GM19328 (cell line): ENCODE results near the gene HCCS.
"Not testable (repeated sequence)": the region's sequence is repeated elsewhere in the genome, so short reads cannot be mapped to it uniquely, and the experiment has no call there.

Experiments used
- ATAC-seq: cut with Tn5 transposase; IDR thresholded peaks from one replicate; pipeline ENCODE4 v1.9.1; 2021; ENCODE audit warnings: mild to moderate bottlenecking, moderate library complexity; ENCODE audit not compliant: unreplicated experiment

Gene HCCS

DNA sequence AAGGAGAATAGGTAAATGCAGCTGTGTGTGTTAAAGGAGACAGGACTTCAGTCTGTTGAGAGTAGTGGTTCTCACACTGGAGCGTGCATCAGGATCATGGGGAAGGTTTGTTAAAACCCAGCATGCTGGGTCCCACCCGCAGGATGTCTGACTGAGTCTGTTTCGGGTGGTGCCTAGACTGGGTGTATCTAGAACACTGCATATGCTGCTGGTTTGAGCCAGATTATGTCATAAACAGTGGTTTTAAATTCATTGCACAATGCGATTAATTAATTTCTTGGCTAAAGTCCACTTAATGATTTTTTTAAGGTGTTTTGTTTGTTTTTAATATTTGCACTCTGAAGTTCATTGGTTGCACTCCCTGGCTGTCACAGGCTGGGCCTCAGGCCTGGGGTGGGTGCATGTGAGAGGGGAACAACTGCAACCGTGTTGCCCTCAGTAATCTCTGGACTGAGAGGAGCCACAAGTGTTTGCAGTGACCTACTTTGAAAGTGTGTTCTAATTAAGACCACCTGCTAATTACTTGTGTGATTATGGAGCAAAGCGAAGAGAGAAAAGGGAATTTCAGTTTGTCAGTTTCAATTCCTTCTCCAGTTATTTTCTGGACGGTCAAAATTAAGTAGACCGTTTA is 8.3 kb downstream of the HCCS start:
- ATAC-seq: no peak

DNA sequence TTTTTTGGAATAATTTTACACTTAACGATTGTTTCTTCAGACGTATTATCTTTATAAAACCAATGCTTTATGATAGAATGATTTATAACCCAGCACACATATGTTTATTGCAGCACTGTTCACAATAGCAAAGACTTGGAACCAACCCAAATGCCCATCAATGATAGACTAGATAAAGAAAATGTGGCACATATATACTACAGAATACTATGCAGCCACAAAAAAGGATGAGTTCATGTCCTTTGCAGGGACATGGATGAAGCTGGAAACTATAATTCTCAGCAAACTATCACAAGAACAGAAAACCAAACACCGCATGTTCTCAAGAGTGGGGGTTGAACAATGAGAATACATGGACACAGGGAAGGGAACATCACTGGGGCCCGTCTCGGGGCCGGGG is 12.0 kb downstream of the HCCS start:
- ATAC-seq: not testable (repeated sequence)

DNA sequence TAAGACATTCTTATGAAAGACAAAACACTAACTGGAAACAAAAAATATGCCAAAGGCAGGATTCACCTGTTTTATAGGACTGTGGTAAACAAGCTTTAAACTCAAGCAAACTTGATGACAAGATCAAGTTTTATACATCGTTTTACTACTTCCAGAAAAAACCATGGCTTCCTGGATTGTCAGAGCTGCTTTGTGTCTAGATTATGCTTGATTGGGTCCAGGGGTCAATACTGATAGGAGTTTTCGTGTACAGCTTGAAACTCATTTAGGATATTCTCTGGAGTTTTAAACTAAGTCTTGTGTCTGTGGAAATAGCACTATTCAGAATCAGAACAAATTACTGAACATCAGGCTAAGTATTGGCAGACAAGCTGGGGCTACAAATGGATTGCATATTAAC is 13.0 kb downstream of the HCCS start:
- ATAC-seq: no peak

DNA sequence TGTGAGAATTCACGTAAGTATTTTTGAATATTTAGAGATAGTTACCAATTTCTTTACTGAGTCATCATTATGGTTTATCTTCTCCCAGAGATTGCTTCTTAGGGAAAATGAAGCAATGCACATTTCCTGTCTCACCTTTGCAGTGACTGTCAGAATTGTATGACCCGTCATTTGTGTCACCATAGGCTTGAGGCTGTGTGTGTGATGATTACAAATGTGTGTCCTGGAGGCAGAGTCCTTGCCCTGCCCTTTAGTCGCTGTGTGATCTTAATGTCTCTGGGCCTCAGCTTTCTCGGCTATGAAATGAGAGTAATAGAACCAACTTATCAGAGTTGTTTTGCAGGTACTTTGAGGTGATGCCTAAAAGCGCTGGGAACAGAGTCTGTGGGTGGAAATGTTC is 13.9 kb downstream of the HCCS start:
- ATAC-seq: no peak

DNA sequence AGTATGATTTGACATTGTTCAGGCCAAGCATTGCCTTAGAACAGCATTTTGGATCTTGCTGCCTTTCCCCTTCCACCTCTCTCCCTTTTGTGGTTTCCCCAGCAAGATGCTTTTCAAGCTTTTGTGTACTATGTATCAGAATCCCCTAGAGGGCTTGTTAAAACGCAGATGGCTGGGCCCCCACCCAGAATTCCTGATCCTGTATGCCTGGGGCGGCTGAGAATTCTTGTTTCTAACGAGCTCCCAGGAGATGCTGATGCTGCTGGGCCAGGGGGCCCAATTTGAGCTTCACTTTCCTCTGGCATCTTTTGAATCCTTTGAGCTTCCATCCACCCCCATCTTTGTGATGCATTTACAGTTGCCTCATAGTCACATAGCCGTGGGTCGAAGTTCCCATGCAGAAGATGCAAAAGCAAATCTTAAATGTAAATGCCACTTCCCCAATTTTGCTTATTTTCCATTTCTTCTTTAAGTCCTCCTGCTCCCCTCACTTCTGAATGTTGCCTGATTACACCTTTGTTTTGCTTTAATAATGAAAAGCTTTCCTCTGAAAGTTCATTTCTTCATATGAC is 18.5 kb downstream of the HCCS start:
- no peak for ATAC-seq

DNA sequence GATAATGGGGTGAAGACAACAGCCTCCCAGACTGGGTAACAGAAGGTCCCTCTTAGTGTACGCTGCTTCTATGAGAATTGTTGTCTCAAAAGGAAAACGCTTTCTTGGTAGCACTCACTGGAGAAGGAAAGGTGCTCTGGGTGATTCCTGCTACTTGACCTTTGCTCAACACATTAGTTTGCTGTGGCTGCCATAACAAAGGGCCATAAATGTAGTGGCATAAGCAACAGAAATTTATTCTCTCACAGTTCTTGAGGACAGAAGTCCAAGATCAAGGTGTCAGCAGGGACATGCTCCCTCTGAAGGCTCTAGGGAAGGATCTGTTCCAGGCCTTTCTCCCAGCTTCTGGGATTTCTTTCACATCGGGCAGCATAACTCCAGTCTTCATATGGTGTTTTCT is 19.0 kb downstream of the HCCS start:
- no peak for ATAC-seq

DNA sequence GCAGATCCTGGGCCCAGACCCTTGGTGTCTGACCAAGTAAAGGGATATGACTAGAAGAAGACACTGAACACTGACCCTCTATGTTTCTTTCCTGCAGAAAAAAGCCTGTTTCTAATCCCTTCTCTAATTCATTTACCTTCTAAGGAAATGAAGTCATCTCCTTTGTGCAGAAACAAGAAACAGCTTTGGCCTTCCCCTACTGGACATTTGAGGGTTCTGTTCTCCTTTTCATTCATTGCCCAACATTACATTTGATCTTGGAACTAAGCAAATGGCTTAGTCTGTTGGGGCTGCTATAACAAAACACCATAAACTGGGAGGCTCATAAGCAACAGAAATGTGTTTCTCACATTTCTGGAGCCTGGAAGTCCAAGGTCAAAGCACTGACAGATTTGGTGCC is 20.0 kb downstream of the HCCS start:
- ATAC-seq: no peak

DNA sequence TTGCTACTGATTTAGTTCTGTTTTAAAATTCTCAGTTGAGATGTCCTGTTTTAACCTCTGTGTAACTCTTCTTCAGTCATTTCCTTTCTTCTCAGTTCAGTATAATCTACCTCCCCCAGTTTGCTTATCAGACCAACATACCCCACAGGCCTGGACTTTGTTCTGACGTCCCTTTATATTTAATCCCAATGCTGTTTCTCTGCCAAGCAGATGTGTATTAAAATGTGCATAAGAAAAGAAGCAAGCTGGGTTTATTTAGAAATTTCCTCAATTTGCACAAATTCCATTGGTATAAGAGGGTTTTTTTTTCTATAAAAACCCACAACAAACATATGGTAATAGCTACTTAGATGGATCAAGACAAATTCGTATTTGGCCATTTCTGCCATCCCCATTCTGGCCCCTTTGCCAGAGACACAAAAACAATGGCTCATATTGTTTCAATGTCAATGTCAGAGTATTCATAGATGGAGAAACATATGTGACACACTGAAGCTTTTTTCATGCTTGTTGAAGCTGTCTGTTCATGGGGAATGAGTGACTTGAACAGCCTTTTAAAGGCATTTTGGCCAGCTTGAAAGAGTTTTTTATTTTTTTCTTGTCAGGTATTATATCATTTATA is 24.5 kb downstream of the HCCS start:
- ATAC-seq: no peak

DNA sequence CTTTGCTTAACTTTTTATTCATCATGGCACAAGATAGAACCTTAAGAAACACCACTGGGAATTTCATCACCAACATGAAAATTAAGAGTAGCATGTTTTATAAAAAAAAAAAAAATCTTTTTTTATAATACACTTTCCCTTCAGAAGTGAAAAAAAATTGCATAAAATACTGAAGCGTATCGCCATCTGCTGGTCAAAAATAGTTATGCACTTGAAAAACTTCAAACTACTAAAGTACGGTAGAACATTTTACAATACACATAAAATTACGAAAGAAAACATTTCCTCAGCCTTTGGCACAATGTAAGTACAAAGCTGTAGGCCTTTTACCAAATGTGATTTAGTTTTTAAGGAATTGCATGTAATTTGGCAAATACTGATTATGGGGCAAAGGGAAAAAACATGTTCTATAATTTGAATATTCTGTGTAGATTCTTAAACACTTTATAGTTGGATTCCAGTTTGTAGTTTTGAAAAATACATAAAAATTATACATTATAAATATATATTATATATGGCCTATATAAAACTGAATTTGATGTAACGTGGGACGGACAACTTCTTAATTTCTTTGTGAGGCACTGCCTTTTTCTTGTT is 26.5 kb downstream of the HCCS start:
- no peak for ATAC-seq

DNA sequence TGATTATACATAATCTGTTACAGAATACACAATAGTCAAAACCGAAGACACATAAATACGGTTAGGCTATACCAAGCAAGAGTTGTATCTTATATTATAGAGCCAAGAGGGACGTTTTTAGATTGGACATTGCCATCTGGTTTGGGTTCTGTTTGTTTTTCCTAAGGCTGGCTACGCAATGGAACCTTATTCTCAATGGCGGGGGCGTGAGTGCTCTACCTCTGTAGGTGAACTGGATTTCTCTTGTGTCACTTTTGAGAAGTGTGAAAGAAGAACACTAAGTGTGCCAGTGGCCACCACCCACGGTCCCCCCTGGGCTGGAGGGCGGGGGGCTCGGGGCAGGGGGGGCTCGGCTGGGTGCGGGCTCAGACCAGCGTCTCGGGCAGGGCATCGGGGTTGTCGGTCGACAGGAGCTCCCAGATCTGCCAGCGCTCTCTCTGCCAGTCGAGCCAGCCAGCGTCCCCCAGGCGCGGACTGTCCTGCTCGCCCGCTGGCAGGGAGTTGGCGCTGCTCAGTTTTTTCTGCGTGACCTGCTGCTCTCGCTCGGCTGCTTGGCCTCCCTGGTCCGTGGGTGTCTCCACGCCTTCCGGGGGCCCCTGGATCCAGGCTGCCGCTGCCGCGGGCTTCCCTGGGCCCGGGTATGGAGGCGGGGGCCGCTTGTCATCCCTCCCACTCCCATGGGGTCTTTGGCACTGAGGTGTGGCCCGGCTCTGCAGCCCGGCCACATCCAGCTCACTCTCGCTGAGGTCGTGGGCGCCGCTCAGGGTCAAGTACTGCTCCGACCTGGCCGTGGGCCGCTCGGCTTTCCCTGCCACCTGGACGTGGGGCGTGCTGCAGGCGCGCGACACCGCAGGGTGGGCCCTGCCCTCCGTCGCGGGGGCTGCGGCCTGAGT is 27.6 kb downstream of the HCCS start:
- ATAC-seq: no peak

DNA sequence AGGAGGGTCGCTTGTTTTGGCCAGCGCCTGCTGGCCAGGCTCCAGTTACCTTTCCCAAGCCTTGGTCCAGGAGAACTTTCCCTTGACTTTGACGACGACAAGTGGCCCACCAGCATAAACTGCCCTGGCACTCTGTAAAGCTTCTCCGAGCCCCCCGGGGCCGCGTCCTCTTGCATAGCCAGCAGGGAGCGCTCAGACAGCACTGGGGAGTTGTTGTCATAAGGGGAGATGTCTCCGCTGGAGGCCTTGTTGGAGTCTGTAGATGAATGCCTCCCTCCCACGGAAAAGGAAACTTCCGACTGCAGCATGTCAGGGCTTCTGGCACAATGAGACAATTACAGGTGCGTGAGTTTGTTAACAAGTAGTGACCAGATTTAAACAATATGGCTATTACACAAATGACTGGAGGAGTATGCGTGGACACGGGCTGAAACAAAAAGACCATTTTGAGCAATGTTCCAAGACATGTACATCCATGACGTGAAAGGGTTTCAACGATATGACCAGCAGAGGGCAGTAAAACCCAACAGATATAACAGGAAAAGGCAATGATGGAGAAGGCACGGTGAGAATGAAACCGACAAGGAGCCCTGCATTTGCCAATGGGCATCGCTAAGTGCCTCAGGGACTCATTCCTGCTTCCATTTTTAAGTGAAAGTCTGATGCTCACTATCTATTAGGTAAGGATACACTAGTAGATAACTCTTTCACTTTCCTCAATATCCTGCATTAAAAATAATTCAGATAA is 33.0 kb downstream of the HCCS start:
- ATAC-seq: no peak

DNA sequence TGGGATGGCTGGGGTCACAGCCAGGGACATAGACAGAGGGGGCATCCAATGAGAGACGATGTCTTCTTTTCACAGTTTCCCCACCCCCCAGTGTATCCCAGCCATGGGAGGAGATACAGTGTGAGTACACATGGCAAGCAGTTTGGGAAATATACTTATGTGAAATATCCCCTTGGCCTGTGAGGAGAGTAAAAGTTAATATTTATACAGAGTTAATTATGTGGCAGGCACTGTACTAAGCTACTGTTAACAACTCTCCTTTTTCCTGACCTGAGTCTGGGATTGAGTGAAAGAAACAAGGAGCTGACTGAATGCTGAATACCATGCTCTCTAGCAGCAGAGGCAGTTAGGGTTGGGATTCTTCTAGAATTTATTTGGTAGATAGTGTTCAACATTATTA is 35.3 kb downstream of the HCCS start:
- ATAC-seq: no peak

DNA sequence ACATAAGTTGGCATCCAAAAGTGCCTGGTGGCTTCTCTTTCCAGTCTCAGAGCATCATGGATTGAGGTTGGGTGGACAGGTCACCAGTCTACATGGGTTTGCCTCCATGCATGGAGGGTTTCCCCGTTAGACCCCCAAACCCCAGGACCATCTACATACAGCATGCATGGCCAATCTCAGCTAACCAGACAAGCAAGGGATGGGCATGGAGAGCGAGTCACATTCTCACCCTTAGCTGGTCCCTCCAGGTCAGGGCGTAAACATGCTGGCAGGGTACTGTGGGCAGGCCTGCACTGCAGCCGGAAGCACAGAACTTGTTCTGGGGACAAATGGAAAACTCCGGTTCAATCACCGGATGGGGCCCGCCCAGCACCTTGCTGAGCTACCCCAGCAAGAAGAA is 37.3 kb downstream of the HCCS start:
- ATAC-seq: no peak

DNA sequence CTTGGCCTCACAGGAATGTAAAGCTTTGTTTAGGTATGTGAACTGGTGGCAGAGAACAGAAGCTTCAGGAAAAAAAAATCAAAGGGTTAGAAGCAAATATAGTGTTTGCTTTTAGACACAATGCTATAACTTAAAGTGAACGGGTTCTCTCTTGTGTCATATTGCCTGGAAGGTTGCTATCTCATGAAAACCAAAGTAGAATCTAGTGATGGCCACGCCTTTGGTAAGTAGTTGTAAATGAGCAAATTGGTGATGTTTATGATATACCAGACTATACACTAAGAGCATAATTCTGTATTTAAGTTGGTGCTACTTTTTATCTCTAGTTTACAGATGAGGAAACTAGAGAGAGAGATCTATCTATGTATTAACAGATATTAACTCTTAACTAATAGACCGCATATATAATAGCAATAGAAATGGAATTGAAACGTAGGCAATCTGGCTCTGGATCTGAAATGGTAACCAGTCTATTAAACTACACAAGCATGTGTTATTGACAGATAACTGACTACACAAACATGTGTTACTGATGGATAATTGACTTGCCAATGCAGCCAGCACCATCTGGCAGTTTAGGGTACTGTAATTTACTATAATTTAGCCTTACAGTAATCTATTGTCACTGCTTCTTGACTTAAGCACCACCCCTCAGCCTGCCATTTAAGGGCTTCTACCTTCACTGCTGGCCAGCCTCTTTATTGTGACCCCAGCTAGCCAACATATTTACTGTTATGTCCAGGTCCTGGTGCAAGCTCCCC is 40.8 kb downstream of the HCCS start:
- no peak for ATAC-seq

DNA sequence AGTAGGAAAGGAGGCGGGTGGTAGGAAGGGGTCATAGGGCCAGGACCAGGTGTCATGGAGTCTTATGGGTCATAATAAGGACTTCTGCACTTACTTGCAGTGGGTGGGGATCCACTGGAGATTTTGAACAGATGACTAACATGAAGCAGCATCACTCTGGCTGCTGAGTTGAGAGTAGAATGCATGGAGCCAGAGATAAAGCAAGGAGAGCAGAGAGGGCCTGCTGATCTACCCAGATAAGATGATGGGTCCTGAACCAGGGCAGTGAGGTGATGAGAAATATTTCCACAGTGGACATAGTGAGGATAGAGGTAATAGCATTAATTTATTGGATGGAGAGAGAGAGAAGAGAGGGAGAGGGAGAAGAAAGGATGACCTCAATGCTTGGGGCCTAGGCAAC is 48.0 kb downstream of the HCCS start:
- ATAC-seq: no peak

DNA sequence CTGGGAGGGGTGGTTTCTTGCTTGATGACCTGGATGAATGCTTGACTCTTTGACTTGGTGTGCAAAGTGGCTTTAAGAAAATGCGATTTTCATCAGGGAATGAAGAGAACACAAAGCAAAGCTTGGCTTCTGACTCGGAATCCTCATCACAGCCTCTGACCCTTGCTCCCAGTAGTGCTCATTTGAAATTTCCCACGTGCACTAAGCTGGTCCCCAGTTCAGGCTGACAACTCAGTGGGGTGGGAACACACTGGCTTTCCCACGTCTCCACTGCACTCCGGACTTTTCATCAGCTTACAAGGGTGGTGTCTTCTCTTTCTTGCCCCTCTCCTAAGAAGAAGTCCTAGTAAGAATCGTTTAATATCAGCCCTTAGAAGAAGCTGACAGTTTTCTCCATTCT is 53.3 kb downstream of the HCCS start:
- ATAC-seq: no peak

DNA sequence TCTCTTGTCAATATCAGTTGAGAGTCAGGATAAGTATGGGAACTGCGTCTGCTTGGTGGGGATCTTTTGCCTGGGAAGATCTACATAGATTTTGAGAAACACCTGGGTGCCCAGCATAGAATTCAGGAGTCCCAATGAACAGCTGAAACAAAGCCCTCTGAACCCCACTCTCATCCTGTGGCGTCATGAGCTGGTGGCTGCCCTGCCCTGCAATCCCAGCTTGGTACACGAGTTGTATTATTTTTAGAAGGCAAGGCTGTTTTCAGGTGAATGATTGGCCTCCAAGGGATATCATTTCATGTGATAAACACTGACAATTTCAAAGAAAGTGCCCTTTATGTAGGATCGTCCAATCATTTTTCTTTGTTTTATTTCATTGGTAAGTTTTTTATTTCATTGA is 60.8 kb downstream of the HCCS start:
- ATAC-seq: no peak

DNA sequence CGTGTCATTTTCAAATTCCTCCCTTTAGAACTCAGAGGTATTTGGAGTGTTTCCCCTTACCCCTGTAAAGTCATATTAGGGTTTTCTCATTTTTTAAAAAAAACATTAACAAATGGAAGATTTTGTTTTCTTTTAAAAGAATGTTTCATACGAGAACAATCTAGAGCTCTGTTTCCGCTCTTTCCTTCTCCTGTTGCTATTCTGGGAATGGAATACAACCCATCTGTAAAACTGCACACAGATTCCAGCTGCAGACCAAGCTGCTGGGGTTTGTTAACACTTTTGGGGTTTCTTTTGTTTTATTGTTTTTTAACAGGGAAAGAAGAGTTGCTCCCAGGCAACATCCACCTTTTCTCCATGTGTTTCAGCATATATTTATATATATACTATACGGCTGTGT is 61.3 kb downstream of the HCCS start:
- ATAC-seq: no peak
